Activated CD8-positive, alpha-beta memory T cell treated with anti-CD3 and anti-CD28 coated beads for 36 hours (primary cell): ENCODE data around the gene GHRHR. TPM values are rescaled to one million over a fixed set of nuclear protein-coding genes. Genes with fewer than 3 reads are reported as not detected.

ENCODE experiments used
- CTCF ChIA-PET: fragments of 350-600 bp; sonication (Branson Sonifier 250); formaldehyde crosslinking; loops from one replicate; lab custom pipeline; 2021; ENCODE audit warnings: antibody characterized with exemption; lab: Charles Lee
- POLR2A ChIA-PET: fragments of 350-600 bp; sonication (Branson Sonifier 250); formaldehyde crosslinking; loops from one replicate; lab custom pipeline; 2021; ENCODE audit warnings: antibody characterized with exemption; lab: Charles Lee
- total RNA-seq, 2 experiments: library from RNA; stranded (reverse); gene quantifications; one replicate each; pipeline ENCODE4 v1.2.3, GENCODE V29; 2021

GHRHR gene
- total RNA-seq, 2 experiments from 2014 or later = not detected

DNA sequence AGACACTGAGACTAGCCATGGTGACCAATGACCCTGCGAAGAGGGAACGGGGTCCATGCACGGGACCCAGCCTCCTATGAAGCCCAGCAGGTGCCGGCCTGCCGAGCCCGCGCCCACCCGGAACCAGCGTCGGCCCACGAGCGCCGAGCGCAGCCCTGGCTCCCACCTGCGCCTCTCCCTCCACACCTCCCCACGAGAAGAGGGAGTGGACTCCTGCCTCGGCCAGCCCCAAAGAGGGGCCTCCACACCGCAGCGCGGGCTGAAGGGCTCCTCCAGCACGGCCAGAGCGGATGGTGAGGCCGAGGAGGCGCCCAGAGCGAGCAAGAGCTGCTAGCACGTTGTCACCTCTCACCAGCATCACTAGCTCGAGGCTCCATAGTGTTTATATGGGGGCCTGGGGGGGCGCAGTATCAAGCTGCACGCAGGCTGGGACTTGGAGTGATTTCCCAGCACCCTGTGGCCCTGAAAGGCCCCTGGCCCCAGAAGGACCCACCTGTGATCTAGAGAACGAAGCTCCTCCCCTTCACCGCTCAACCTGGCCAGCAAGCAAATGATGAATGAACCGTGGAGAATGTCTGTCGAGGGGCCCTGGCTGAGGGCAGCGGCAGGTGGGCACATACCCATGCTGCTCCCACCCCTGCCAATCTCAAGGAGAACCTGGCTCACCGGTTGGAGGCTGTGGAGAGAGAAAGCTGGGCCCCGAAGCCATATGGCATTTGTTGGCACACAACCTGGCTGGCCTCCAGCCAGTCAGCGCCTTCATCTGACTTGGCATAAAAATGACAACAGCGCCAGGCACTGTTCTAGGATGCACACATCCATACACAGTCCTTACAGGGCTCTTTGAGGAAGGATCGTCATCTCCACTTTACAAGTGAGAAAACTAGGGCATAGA is 30.7 kb downstream of the GHRHR start:
- ChIA-PET POLR2A (no interaction called here), CTCF (interaction anchor here (0.9 kb wide), 1 partner anchor 140 kb away, joined by 3 read pairs; no protein-coding TSS in a partner anchor)

DNA sequence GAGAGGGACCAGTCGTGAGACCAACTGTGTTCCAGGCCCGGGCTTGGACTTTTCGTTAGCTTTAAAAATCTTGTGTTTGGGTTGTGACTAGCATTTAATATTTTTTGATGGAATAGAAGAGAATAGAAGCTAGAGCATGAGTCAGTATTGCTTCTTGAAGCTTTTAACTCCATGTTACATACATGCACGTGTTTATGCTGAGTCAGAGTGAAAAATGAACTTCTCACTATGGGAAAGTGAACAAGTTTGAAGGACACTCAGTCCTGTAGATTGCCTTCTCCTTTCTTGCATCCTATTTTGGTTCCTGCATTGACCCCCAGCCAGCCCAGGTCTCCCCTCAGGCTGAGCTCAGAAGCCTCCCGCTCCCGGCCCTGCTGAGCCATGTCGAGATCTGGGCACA is 31.8 kb downstream of the GHRHR start:
- ChIA-PET POLR2A (no interaction called here), CTCF (interaction anchor here (1.0 to 1.7 kb wide), 2 partner anchors 10 to 12 kb away, joined by 4 to 5 read pairs; no protein-coding TSS in a partner anchor)

DNA sequence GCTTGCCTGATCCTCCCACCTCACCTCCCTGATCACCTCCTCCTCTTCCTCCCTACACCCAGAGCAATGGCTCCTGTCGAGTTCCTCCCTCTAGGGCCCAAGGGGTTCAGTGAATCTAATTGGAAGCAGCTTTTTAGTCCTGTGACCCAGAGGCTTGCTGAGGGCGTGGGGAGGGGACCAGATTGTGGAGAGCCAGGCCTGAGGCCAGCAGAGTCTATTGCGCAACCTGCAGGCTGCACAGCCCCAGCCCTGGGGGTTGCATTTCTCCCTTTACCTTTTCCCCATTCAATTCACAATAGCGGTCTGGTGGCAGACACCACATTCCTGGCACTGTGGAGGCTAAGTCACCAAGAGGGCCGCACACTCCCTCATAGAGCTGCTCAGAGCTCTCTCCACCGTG is 32.5 kb downstream of the GHRHR start:
- ChIA-PET POLR2A (no interaction called here), CTCF (interaction anchor here (1.0 to 1.7 kb wide), 2 partner anchors 11 to 13 kb away, joined by 4 to 5 read pairs; no protein-coding TSS in a partner anchor)

DNA sequence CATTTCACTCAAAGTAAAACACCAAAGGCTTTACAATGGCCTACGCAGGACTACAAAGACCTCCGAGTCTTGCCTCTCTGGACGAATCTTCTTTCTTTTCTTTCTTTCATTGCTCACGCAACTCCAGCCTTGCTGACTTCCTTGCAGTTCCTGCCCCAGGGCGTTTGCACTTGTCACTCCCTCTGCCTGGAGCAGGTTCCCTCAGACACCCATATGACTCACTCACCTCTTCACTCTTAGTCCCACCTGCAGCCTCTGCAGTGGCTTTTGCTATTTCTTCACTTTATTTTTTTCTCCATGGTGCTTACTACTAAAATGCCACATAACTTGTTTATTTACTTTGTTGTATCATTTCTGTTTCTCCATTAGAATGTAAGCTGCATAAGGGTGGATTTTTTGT is 33.1 kb downstream of the GHRHR start:
- ChIA-PET CTCF (interaction anchor here (1.7 kb wide), 1 partner anchor 13 kb away, joined by 5 read pairs; no protein-coding TSS in a partner anchor), POLR2A (no interaction called here)

DNA sequence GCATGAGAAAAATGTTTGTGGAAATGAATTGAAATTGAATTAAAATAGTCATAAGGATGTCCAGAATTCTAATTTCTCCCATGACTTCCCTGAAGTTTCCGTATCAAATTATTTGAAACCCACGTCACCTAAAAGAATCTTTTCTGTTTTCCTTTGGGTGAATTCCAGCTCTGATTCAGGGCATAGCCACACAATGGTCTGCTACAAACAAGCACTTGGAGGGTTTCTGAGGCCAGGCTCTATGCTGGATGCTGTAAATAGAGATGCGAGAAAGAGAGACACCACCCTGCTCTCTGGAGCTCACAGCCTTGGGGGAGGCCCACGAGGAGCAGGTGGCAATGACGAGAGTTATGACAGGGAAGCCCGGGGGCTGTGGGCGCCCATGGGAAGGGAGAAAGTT is 33.6 kb downstream of the GHRHR start:
- ChIA-PET POLR2A (no interaction called here), CTCF (no interaction called here)

DNA sequence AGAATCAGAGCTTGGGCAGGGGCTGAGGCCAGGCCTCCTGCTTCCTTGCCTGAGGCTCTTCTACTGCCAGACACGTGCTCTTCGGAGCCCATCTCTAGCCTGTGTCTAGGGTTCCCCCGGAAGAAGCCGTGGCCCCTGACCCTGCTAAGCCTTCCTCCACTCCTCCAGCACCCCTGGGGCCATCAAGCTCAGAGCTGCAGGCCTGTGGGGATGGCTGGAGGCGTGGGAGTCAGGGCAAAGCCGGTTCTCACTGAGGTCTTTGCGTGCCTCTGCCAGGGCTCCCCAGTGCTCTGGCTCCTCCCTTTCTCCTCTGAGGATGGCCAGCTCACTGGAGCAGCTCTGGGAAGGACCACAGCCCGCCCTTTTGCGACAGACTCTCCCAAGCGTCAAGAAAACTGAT is 34.4 kb downstream of the GHRHR start:
- POLR2A ChIA-PET = no interaction called here
- CTCF ChIA-PET = no interaction called here

DNA sequence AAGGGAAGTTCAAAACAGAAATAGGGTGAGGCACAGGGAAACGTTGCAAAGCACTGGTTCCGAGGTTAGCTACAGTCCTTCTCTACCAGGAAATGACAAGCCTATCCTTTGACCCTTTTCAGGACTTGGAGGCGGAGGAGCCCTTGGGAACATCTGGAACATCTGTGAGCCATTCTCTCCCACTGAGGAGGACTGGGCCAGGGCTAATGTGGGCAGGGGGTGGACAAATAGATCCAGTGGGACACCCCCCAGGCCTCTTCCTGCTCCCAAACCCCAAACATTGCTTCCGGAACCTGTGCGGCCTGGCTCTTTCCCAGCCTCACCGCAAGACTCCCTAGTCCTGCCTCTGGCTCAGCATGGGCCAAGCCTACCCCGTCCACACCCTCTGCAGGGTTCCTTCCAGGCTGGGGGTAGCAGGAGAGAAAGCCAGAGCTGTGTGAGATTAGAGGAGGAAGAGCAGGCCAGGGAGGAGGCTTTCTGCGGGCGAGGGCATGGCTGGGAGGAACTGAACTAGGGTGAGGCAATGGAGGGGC is 36.5 kb downstream of the GHRHR start:
- POLR2A ChIA-PET = no interaction called here
- CTCF ChIA-PET = no interaction called here

DNA sequence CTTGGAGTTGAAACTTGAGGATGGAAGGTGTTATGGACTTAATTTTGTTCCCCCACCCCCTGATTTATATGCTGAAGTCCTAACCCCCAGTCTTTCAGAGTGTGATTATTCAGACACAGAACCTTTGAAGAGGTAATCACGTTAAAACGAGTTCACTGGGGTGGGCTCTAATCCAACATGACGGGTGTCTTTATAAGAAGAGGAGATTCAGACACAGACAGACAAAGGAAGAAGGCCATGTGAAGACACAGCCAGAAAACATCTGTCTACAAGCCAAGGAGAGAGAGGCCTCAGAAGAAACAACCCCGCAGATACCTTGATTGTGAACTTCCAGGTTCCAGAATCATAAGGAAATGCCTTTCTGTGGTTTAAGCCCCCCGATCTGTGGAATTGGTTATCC is 37.0 kb downstream of the GHRHR start:
- POLR2A ChIA-PET = no interaction called here
- CTCF ChIA-PET = no interaction called here

DNA sequence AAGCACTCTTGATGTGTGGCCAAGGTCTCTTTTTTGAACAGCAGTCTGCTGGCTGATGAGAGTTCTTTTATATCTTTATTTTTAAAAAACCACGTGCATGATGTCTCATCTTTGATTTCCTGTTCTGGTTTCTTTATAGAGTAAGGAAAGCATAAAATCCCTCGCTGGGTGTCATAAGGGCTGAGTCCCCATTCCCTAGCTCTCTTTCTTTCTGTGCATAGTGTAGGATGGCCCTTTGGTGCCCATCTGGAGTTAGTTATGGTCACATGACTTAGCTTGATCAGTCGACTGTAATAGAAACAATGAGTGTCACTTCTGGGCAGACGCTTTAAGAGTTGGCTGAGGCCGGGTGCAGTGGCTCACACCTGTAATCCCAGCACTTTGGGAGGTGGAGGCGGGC is 38.5 kb downstream of the GHRHR start:
- ChIA-PET CTCF (no interaction called here), POLR2A (no interaction called here)

DNA sequence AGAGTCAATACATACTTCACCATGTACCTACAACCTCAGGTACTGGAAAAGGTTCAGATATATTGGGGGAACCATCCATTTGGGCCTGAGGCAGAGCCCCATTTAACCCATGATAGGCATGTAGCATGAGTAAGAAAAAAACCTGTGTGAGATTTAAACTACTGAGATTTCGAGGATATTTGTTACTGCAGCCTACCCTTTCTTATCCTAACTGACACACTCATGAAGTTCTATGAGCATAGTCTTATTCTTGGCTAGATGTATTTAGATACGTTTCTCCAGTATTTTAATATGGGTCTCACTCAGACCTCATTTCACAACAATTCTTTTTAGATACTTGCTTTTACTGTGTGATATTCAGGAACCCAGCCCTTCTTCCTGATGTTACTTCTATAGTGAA is 39.3 kb downstream of the GHRHR start:
- POLR2A ChIA-PET = no interaction called here

DNA sequence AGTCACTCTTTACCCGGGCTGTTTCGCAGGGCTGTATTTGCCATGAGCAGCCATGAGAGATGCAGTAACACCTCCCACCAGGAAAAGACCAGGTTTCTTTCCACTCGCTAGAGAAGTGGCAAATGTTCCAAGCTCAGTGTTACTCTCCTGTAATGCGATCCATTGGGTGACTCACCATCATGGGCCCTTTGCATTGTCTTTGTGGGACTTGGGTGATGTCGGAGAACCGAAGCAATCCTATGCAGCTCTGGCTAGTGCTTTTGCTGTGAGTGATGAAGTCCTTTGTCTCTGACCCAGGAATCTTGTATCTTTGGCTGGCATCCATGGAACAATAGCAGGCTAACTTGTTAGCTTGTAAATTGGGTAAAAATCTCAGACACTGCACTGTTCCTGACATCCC is 40.0 kb downstream of the GHRHR start:
- POLR2A ChIA-PET = no interaction called here
- CTCF ChIA-PET = no interaction called here

More for the DNA sequence above, 39.3 kb downstream of the GHRHR start:
- CTCF ChIA-PET = no interaction called here

DNA sequence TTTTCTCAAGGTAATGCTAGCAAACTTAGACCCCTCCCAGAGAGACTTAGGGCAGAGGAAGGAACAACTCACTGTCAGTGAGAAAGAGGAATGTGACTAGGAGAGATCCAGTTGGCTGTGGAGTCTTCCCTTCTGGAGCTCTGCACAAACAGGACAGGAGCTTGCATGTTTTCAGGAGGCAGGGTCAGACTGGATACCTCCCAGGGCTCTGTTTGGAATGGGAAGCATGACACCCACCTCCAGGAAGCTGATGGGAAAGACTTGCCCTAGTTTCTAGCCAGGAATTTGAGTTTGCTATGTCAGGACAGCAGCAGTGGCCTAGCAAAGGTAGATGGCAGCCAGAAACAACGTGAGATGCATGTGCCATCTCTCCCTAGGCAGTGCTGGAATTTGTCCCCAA is 40.6 kb downstream of the GHRHR start:
- ChIA-PET POLR2A (no interaction called here), CTCF (no interaction called here)

DNA sequence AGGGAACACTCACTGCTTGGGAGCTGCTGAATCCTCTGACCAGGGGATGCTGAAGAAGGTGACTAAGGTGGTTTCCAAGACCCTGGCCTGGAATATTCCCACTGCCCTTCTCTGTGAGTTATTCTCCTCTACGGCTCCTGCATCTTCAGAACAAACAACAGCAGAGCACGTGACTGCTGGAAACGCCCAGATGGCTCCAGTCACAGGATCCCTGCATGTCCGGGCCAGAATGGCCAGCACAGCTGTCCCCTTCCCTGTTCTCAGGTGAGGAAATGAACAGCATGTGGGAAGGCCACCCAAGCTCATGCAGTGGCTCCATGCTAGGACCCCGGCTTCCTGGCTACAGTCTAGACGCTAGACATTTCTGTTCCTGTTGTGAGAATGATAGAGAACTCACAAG is 43.1 kb downstream of the GHRHR start:
- CTCF ChIA-PET = no interaction called here
- POLR2A ChIA-PET = no interaction called here

DNA sequence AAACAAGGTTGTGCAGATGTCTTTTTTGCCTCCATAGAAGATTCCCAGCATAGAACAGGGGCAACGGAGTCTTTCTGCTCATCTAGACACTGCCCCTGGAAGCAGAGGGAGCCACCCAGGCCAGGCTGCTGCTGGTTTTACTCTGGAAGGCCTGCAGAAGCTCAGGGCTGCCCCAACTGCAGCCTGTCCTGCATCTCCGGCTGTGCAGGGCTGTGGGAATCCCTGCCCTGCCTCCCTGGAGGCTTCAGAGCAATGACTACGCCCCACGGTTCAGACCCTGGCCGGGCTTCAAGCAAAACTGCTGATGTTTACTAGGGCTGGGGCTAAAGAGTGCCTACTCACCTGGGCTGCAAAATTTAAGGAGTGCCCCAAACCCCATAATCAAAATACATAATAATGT is 43.9 kb downstream of the GHRHR start:
- ChIA-PET CTCF (no interaction called here), POLR2A (no interaction called here)

DNA sequence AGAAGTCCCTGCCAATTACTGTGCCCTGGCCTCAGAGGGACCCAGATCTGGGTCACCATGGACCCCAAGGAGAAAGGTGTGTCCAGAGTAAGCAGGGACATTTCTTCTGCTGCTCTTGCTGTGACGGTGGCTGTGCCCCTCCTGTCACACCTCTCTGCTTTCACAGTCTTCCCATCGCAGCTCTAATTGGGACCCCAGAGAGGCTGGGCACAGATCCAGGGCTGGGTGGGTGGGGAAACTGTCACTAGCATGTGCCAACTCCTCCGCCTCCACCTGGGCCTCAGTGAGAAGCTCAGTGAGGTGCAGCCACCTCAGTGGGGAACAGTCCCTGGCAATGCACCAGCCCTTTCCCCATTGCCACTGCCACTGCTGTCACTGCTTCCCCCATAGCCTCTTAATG is 51.1 kb downstream of the GHRHR start:
- CTCF ChIA-PET = no interaction called here
- POLR2A ChIA-PET = no interaction called here

DNA sequence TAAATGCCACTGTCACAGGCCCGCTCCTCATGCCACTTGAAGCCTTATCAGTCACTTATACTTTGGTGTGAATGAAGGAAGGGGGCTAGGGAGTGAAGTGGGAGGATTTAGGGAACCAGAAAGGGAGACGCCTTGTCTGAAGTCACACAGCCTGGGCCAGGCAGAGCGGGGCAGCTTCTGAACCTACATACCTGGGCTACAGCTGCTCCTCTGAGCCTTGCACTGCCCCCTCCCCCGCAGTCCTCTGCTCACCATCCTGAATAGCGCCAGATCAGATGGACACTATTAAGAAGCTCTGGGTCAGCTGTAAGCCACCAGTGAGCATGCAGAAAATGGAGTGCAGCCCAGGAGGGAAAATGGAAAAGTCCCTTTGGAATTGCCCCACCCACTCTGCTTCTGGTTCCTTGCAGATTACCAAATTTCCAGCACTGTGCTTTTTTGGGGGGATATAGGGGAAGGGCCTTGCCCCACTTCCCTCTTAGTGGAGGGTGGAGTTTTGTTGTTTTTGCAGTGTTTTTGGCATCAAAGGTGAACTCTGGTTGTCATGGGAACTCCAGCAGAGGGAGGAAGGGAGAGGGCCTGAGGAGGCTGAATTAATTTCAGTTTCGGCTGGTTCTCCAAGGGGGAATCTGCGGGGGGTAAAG is 53.4 kb downstream of the GHRHR start:
- ChIA-PET POLR2A (no interaction called here), CTCF (no interaction called here)

DNA sequence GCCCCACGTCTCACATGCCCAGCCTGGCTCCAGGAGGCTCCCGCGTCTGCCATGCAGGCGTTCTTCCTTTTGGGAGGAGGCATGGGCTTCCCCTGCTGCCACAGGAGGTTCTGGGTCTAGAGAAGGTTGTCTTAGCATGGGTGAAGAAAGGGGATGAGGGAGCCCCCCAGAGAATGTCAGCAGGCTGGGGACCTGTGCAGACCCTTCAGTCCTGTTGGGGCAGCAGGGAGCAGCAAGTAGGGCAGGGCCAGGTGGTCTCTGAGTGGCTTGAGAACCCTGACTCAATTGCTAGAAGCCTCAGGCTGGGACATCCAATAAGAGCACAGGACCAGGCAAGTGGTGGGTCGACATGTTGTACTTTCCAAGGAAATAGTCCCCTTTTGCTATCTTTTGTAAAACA is 54.0 kb downstream of the GHRHR start:
- POLR2A ChIA-PET = no interaction called here
- CTCF ChIA-PET = no interaction called here

DNA sequence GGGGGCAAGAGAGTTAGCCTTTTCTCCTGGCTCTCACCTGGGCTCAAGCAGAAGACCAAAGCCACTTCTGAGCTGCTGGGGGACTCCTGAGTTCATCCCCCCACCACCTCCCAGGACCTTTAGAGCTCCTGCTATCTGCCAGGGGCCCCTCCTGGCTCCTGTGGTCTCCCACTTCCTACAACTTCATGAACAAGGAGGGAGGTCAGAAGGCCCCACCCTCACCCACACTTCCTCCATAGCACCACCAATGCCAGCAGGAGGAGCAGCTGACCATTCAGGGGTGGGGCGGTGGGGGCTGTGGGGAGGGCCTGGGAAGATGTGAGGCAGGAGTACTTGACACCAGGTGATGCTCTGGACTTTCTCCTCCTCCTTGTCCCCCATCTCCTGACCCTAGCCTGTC is 55.8 kb downstream of the GHRHR start:
- CTCF ChIA-PET = no interaction called here
- POLR2A ChIA-PET = no interaction called here

DNA sequence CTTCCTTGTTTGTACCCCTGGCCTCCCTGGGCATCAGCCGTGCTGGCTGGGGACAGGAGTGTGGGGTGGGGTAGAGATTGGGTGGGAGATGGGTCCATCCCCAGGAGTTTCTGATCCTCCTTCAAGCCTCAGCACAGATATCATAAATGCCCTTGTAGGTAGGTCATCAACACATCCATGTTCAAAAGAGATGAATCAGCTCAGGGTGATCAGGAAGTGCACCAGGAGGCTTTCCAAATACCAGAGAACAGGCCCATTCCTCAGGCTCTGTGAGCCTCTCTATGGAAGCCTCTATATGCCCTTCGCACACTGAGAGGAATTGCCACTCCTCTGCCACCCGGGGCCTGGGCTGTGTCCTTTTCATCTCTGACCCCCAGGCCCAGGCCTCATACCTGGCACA is 56.4 kb downstream of the GHRHR start:
- ChIA-PET POLR2A (no interaction called here), CTCF (no interaction called here)

DNA sequence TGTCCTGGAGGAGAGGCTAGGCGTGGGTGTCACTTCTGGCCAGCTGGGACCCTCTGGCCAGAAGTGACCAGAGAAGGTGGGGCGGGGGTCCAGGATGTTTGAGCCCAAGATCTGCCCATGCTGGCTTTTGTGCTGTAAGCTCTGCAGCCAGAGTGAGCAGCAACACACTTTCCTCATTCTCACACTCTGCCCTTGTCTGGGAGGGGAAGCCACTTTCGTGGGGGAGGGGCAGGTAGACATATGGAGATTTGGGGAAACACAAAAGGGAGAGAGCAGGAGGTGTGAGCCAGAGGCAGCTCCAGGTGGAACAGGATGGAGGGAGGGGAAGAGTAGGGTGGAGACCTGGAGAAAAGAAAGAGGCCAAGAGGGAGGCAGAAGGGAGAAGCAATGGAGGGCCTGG is 56.9 kb downstream of the GHRHR start:
- ChIA-PET CTCF (no interaction called here), POLR2A (no interaction called here)

DNA sequence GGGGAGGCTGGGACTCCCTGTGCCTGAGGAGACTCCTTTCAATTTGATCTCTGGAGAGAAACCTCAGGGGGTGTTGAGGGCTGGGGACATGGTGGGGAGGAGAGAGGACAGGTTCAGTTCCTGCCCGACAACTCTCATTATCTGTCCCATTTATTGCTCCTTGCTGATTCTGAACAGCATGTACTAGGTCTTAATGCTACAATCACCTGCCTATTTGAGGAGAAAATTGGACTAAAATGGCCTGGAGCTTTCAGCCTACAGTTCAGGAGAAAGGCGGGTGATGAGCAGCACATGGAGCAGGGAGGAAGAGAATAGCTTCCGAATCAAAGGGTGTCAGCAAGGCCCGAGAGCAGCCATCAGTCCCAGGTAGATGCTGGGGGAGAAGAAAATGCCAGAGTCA is 58.4 kb downstream of the GHRHR start:
- POLR2A ChIA-PET = no interaction called here
- CTCF ChIA-PET = no interaction called here
